NK-92 (cell line): ENCODE measurements around the gene ITCH.
A peak's percentile ranks its signal among the peaks of the same experiment; 100 is the strongest.

Source experiments
- DNase-seq: peaks from one replicate; lab custom pipeline; 2025; ENCODE audit not compliant: unreplicated experiment; lab: John Stamatoyannopoulos, UW

The ITCH gene

DNA sequence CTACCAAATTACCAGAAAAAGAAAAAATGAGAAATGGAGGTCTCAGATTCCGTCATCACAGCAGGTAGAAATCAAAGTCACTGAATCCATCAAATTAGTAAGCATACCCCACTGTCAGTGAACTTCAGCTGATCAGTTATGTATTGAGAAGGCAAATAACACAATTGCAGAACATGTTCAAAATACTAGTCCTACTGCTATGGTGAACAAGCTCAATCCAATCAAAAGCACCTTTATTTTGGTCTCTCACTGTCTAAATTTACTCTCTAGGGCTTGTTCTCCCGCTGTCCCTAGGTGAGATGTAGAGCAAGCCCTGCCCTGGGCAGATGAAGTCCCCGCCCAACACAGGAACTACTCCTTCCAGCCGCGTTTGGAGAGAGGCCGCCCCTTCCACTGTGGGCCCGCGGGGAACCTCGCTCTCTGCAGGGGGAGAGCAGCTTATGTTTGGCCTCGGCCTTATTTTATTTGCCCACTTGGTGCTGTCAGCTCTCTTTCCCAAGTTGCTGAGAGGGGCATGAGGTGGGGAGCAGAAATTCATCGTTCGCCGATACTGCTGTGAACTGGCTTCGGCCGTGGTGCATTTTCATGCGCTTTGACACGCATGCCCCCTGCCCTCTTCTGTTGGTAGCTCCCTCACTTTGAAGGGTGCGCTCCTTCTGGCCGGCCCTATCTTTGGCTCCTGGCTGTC lies 181.2 kb downstream of the ITCH start:
- peak; percentile 63 for DNase-seq

- no peak for DNase-seq
Observed at GRCh38 chr20:34546751-34547181, 183.7 kb downstream of the ITCH start.

DNA sequence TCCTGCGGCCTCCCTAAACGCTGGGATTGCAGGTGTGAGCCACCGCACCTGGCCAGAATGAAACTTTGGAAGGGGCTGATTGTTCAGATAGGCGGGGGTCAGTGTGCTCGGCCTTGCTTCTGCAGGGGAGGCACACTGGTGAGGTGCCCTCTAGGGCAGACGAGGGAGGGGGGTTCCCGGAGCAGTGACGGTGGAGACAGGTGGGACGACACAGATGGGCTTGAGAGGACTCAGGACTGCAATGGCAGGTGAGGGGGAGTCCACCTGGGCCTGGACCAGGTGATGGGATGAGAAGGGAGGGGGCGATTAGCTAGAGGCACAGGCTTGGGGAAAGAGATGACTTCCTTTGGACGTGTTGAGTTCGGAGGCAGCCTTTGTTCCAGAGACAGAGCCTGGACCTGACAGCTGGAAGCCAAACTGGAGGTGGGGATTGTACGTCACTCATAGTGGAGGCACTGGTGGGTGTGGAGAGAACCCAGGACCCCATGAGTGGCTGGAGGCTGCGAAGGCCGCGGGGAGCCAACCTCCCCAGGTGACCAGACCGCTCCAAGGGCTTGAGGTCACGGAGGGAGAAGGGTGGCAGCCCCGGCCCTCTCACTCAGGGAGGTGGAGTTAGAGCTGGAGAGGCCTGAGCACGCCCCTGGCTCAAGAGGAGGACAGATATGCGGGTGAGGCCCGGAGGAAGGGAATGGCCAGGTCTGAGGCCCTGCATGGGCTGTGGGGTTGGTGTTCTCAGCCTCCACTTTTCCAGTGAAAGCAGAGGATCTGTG lies 185.0 kb downstream of the ITCH start:
- no peak for DNase-seq

DNA sequence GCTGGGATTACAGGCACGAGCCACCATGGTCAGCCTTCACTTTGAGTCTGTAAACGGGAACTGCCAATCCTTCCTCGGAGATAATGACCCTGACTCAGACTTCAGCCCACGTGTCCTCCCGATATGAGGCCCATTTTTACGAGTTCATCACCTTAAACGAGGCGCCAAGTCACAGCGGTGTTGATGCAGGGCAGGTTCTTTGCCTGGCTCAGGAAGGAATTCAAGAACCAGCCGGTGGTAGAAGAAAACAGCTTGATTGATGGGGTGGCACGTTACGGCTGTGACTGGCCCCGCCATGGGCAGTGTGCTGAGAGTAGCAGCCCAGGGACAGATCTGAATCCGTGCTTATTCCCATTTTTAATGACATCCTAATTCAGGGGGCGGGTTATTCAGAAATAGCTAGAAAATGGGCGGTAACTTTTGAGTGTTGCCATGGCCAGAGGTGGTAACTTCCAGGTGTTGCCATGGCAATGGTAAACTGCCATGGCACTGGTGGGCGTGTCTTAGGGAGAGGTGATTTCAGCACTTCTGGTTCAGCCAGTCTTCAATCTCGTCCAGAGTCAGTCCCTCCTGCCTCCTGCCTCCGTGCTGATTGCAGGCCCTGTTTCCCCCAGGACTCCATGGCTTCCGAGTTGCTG lies 186.3 kb downstream of the ITCH start:
- no peak for DNase-seq

DNA sequence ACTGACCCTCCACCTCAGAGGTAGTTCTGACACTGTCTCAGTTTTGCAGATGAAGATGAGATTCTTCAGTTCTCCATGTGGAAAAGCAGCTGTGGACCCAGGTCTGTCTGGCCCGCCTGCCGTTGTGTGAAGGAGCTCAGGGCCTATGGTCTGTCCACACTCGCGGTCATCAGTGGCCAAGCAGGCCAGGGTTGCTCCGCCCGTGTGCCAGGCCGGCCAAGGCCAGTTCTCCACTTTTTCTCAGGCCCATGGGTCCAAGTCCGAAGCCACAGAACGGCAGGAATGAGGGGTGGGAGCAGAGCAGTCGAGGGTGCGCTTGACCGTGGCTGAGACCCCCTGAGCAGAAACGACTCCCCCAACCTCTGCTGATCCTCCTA lies 186.8 kb downstream of the ITCH start:
- DNase-seq: no peak

GRCh38 chr20:34552569-34552968 lies 189.5 kb downstream of the ITCH start:
- DNase-seq: no peak

GRCh38 chr20:34553366-34553867 lies 190.3 kb downstream of the ITCH start:
- no peak for DNase-seq

DNA sequence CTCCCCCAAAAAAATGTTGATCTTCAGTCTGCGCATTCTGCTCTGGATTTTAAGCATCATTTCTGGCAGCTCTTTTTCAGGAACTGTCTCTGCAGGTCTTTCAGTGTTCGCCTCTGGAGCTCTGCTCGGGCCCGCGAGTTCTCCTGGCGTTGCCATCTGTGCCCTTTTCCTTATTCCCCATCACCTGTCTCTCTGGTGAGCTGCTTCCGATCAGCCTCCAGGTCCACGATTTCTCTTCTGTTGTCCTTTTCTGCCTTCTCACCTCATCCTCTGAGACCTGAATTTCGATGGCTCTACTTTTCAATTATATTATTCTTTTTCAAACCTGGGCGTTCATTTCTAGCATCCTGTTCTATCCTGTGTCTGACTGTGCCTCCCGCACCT lies 194.9 kb downstream of the ITCH start:
- no peak for DNase-seq

DNA sequence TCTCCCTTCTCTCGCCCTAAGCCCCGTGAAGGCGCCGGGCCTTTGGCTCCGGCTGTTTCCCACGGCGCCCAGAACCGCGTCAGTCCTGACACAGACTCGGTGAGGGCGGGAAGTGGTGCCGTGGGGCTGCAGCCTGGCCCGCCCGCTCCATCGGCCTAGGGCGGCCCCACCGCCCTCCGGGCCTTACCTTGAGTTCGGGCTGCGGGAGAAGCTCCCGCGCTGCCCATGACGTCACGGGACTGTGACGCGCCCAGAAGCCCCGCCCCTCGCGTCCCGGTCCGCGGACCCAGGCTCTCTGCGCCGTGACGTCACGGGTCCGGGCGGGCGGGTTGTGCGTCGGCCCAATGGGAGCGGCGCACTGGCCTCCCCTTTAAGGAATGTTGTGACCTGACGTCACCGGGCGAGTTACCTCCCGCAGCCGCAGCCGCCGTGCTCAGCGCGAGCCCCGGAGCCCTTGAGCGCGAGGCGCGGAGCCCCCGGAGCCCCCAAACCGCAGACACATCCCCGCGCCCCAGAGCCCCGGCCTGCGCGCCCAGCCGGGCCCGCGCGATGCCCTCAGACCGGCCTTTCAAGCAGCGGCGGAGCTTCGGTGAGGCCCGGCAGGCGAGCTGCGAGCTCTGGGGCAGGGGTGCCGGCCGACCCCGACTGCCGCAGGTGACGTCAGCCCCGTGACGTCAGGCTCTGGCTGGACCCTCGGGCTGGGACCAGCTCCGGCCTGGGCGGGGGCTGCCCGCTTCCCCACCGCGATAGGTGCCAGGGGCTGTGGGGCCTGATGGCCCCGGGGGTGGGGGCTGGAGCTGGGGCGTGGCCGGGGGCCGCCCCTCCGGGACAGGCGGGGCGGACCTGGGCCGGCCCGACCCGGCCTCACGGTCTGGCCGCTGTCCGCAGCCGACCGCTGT lies 195.5 kb downstream of the ITCH start, which contains the start of gene MAP1LC3A:
MAP1LC3A (plus strand) TSS at position 399 of the 899 bp plus-strand sequence; CDS start at position 550, 151 bp downstream.
- peak; percentile 71 for DNase-seq

DNA sequence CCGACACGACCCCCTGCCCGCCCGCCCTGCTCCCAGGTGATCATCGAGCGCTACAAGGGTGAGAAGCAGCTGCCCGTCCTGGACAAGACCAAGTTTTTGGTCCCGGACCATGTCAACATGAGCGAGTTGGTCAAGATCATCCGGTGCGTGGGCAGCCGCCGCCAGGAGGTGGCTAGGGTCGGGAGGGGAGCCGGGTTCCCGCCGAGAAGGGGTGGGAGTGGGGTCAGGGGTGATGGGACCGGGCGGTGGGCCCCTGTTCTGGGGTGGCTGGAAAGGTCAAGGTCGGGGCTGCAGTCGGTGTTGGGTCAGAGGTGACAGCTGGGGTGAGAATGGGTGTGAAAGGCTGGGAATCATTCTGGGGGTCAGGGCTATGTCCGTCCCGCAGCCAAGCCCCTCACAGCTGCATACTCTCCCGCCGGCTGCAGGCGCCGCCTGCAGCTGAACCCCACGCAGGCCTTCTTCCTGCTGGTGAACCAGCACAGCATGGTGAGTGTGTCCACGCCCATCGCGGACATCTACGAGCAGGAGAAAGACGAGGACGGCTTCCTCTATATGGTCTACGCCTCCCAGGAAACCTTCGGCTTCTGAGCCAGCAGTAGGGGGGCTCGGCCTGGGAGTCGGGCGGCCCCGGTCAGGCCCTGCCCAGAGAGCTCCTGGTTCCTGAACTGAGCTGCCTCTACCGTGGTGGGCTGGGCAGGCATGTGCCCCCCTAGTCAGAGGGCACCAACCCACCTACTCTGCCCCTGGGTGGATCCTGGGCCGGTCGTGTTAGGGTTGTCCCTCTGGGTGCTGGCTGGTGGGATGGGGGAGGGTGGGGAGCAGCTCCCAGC lies 196.5 kb downstream of the ITCH start:
- no peak for DNase-seq

- no peak for DNase-seq
Observed at GRCh38 chr20:34560141-34560523, 197.1 kb downstream of the ITCH start.

- no peak for DNase-seq
Observed at GRCh38 chr20:34560614-34561013, 197.5 kb downstream of the ITCH start.
